K562 (cell line): ENCODE data around the gene MEF2C. TPM values are rescaled to one million over a fixed set of nuclear protein-coding genes. Genes with fewer than 3 reads are reported as not detected.

Experiments used
- ATAC-seq: fragments of 200-7000 bp; cut with Tn5 transposase; 3 replicates; pipeline ENCODE4 v1.9.1; 2020; ENCODE audit warnings: moderate library complexity
- BruUV-seq: library from RNA; stranded (reverse); fragments of 400-500 nt; replicated peaks from 2 replicates; lab custom pipeline; 2021; lab: Mats Ljungman, UMichigan
- CTCF ChIA-PET: fragments of 300-600 bp; formaldehyde crosslinking; extraction: SDS; loops from one replicate; lab custom pipeline; 2021; ENCODE audit warnings: low intra/inter-chr PET ratio; lab: Yijun Ruan, JAX
- POLR2A ChIA-PET: fragments of 300-600, 350-650 bp; sonication (Branson Sonifier 250); formaldehyde crosslinking; extraction: SDS; loops from one replicate; lab custom pipeline; 2021; ENCODE audit warnings: antibody characterized with exemption, inconsistent platforms; lab: Yijun Ruan, JAX
- DNase-seq, 4 experiments: peaks; one replicate each; pipeline versions ENCODE4 v3.0.0 to v3.0.0-alpha.2; 2011 to 2018; ENCODE audit warnings: low spot score in 3 of 4, mixed read lengths in 3 of 4; ENCODE audit errors: extremely low read depth in 1 of 4
- FAIRE-seq: peaks from 2 replicates; lab custom pipeline; 2011; peaks lifted over from hg19 to GRCh38; lab: Jason Lieb, UNC
- H2AFZ ChIP-seq: 2 replicates; pipeline ENCODE4 v1.6.0; 2011; ENCODE audit warnings: low read depth, low read length, control low read depth, inconsistent platforms
- H3K27ac ChIP-seq: fragments of 200-600 bp; 3 replicates; pipeline ENCODE4 v1.8.0; 2011; ENCODE audit warnings: low read depth, mild to moderate bottlenecking, control low read depth, inconsistent platforms, low read length, moderate library complexity, mixed read lengths; ENCODE audit errors: extremely low read depth
- H3K27me3 ChIP-seq, 2 experiments: fragments of 300-600 bp in 1 of 2; 2 replicates in 1 of 2; 3 replicates in 1 of 2; pipeline versions ENCODE4 v1.6.0 to v1.8.0; 2011; ENCODE audit warnings: inconsistent platforms in 2 of 2, low read length in 2 of 2, mild to moderate bottlenecking in 1 of 2, mixed read lengths in 1 of 2, moderate library complexity in 1 of 2; ENCODE audit not compliant: control insufficient read depth in 2 of 2, insufficient read depth in 2 of 2
- H3K36me3 ChIP-seq: fragments of 300-600 bp; 3 replicates; pipeline ENCODE4 v1.8.0; 2011; ENCODE audit warnings: mild to moderate bottlenecking, low read length, inconsistent platforms; ENCODE audit not compliant: control insufficient read depth, insufficient read depth
- H3K4me1 ChIP-seq, 2 experiments: fragments of 200-600 bp in 1 of 2; replicated peaks in 1 of 2; 2 replicates in 1 of 2; 3 replicates in 1 of 2; pipeline versions ENCODE4 v1.5.1 to v1.8.0; 2011; ENCODE audit warnings: inconsistent platforms in 2 of 2, low read length in 2 of 2, mild to moderate bottlenecking in 1 of 2, mixed read lengths in 1 of 2, moderate library complexity in 1 of 2; ENCODE audit not compliant: control insufficient read depth in 2 of 2, insufficient read depth in 2 of 2
- H3K4me2 ChIP-seq: 2 replicates; pipeline ENCODE4 v1.6.1; 2011; ENCODE audit warnings: low read length, control low read depth, inconsistent platforms, mixed read lengths; ENCODE audit not compliant: insufficient read depth
- H3K4me3 ChIP-seq: fragments of 200-600 bp; sonication (generic), shearing (Covaris generic); 2 replicates; pipeline ENCODE4 v1.5.1; 2016; ENCODE audit warnings: control low read depth, inconsistent platforms
- H3K79me2 ChIP-seq: fragments of 200-600 bp; 3 replicates; pipeline ENCODE4 v1.8.0; 2011; ENCODE audit warnings: low read length, inconsistent platforms; ENCODE audit not compliant: control insufficient read depth, insufficient read depth
- H3K9ac ChIP-seq, 2 experiments: 2 replicates each; pipeline versions ENCODE4 v1.6.0 to v1.6.1; 2011; ENCODE audit warnings: low read depth in 2 of 2, low read length in 2 of 2, control low read depth in 1 of 2, inconsistent platforms in 1 of 2, mild to moderate bottlenecking in 1 of 2, mixed read lengths in 1 of 2; ENCODE audit not compliant: insufficient read depth in 1 of 2
- H3K9me1 ChIP-seq: one replicate; pipeline ENCODE4 v1.6.0; 2011; ENCODE audit warnings: inconsistent platforms, mild to moderate bottlenecking, low read length, moderate library complexity; ENCODE audit not compliant: control insufficient read depth, insufficient read depth
- H3K9me3 ChIP-seq: replicated peaks from 2 replicates; pipeline ENCODE4 v1.5.1; 2011; ENCODE audit warnings: low read depth, low read length, inconsistent platforms; ENCODE audit not compliant: control insufficient read depth, insufficient read depth
- H4K20me1 ChIP-seq: replicated peaks from 2 replicates; pipeline ENCODE4 v1.6.1; 2011; ENCODE audit warnings: low read length, inconsistent platforms, mixed read lengths; ENCODE audit not compliant: control insufficient read depth, insufficient read depth
- CHAMP1 ChIP-seq: fragments of 450-650 bp; IDR thresholded peaks from 2 replicates; pipeline ENCODE4 v1.6.1; 2016; ENCODE audit warnings: mild to moderate bottlenecking
- GMEB1 ChIP-seq: fragments of 250-450 bp; sonication (Bioruptor Pico); IDR thresholded peaks from 2 replicates; pipeline ENCODE4 v1.4.0; 2020; ENCODE audit warnings: mild to moderate bottlenecking
- L3MBTL2 ChIP-seq: fragments of 450-650 bp; IDR thresholded peaks from 2 replicates; pipeline ENCODE4 v1.6.1; 2016; ENCODE audit warnings: mild to moderate bottlenecking, moderate library complexity
- PPARD ChIP-seq: fragments of 250-450 bp; sonication (Bioruptor Pico); IDR thresholded peaks from 2 replicates; pipeline ENCODE4 v1.8.0; 2022; ENCODE audit warnings: inconsistent platforms, mild to moderate bottlenecking, moderate library complexity
- RBFOX2 ChIP-seq: fragments of 200-400 bp; formaldehyde crosslinking; IDR thresholded peaks from 2 replicates; pipeline ENCODE4 v1.6.1; 2017; ENCODE audit warnings: low read depth, mild to moderate bottlenecking, low read length, moderate library complexity
- RNF219 ChIP-seq: fragments of 250-450 bp; sonication (Bioruptor Pico); IDR thresholded peaks from 2 replicates; pipeline ENCODE4 v1.5.0; 2022; ENCODE audit warnings: mild to moderate bottlenecking
- STAT5B ChIP-seq: fragments of 250-450 bp; sonication (Bioruptor Pico); IDR thresholded peaks from 2 replicates; pipeline ENCODE4 v1.8.0; 2021; ENCODE audit warnings: mild to moderate bottlenecking, inconsistent platforms
- ZNF143 ChIP-seq: sonication (generic); formaldehyde crosslinking; IDR thresholded peaks from 2 replicates; pipeline ENCODE4 v1.9.0; 2022; ENCODE audit warnings: mild to moderate bottlenecking, missing genetic modification reagents
- in situ Hi-C: fragments of 300-500 bp; cut with MboI; formaldehyde crosslinking; loops from 4 replicates; pipeline ENCODE4 v1.15.0; 2018; ENCODE audit warnings: inconsistent platforms, mixed read lengths
- intact Hi-C: fragments of 100-400 bp; cut with micrococcal nuclease; formaldehyde crosslinking; loops from 2 replicates; pipeline ENCODE4 v1.14.2; 2022
- polyA plus RNA-seq, 8 experiments: library from polyadenylated mRNA; depleted of rRNA in 4 of 8; stranded (reverse) in 5 of 8; unstranded in 3 of 8; fragments of >200 nt; fragmentation: Nextera tagmentation in 2 of 8; fragmentation: Illumina TruSeq in 1 of 8; extraction: Ambion mirVana in 2 of 8; extraction: Trizol in 1 of 8; gene quantifications; 2 replicates each; pipeline versions ENCODE4 v1.2.1 to v1.2.3, GENCODE V29; 2011 to 2014; ENCODE audit warnings: inconsistent platforms in 1 of 8, missing spikeins in 1 of 8
- total RNA-seq, 7 experiments: library from RNA; depleted of rRNA in 6 of 7; stranded (reverse); fragments of >200 nt in 6 of 7; fragmentation: Illumina TruSeq in 2 of 7; extraction: Trizol in 2 of 7; gene quantifications; 2 replicates each; pipeline versions ENCODE4 v1.2.1 to v1.2.3, GENCODE V29; 2011 to 2021; ENCODE audit warnings: low replicate concordance in 1 of 7

MEF2C gene
- total and polyA plus RNA-seq, 9 of the 15 experiments (the other 6 are each of a cell fraction or from before 2014, with no cell fraction given) = 25.1 to 67.8 (median 58.3) TPM

- in situ Hi-C loops = no loop called here
- Histone ChIP-seq H3K9me3 (no peaks in the 10 kb centered on the region), H3K27me3 (peaks cover 25 to 36% of the 10 kb centered on the region in 2 experiments), H3K4me2 (no peak overlapping the region), H2AFZ (no peak overlapping the region)
- FAIRE-seq = no peak
- DNase-seq = no peak
- no TSS peak for BruUV-seq
- POLR2A ChIA-PET = no interaction called here
- TF ChIP-seq RNF219 (CRISPR knock-in tag) (no peak), ZNF143 (CRISPR knock-in tag) (no peak), CHAMP1 (no peak), STAT5B (no peak), L3MBTL2 (no peak), PPARD (CRISPR knock-in tag) (no peak), RBFOX2 (no peak), GMEB1 (CRISPR knock-in tag) (no peak)
- TF ChIP-seq, all 486 proteins: peak for 0
- H3K36me3 ChIP-seq = no peaks in the 10 kb centered on the region
- CTCF ChIA-PET = no interaction called here
- ATAC-seq = no peak
- no peaks in the 10 kb centered on the region for H3K9me1 ChIP-seq
- H4K20me1 ChIP-seq = no peaks in the 10 kb centered on the region
- H3K9ac ChIP-seq = no peak overlapping the region
- H3K4me1 ChIP-seq = peaks cover 0 to 7% of the 10 kb centered on the region in 2 experiments; a peak in 2 of 5 replicates
- H3K27ac ChIP-seq = no peak overlapping the region
- H3K4me3 ChIP-seq = no peak overlapping the region
- no peaks in the 10 kb centered on the region for H3K79me2 ChIP-seq
- intact Hi-C loops = loop anchor here (10.0 kb wide), 1 partner anchor 1282 kb away; the partner anchor contains the start of gene CCNH
Observed at GRCh38 chr5:88696466-88696865, 186.5 kb downstream of the MEF2C start.
